Nephron progenitor cell (in vitro differentiated cells): ENCODE data around the gene HDAC4.

Experiments used
- DNase-seq: peaks from one replicate; pipeline ENCODE4 v3.0.0; 2021
- H3K27ac Mint-ChIP-seq: 2 replicates; pipeline ENCODE4 v1.8.0; 2021; ENCODE audit warnings: mild to moderate bottlenecking, moderate library complexity, mixed read lengths
- H3K27me3 Mint-ChIP-seq: 2 replicates; pipeline ENCODE4 v1.8.0; 2021; ENCODE audit warnings: mild to moderate bottlenecking, low read depth, mixed read lengths; ENCODE audit not compliant: poor library complexity
- H3K36me3 Mint-ChIP-seq: 2 replicates; pipeline ENCODE4 v1.8.0; 2021; ENCODE audit warnings: low read depth, mixed read lengths
- H3K4me1 Mint-ChIP-seq: 2 replicates; pipeline ENCODE4 v1.8.0; 2021; ENCODE audit warnings: mixed read lengths
- H3K4me3 Mint-ChIP-seq: 2 replicates; pipeline ENCODE4 v1.8.0; 2021; ENCODE audit warnings: mild to moderate bottlenecking, moderate library complexity, mixed read lengths
- H3K9me3 Mint-ChIP-seq: 2 replicates; pipeline ENCODE4 v1.8.0; 2021; ENCODE audit warnings: mild to moderate bottlenecking, moderate library complexity, mixed read lengths
- CTCF ChIP-seq: fragments of 200-600 bp; sonication (generic); IDR thresholded peaks from 2 replicates; pipeline ENCODE4 v1.5.0; 2021; ENCODE audit warnings: antibody characterized with exemption

Gene HDAC4

GRCh38 chr2:239302083-239302807 is 98.6 kb downstream of the HDAC4 start:
- Mint-ChIP-seq H3K4me3 (no peak overlapping the region), H3K4me1 (peaks cover 64% of the 10 kb centered on the region), H3K27ac (no peak overlapping the region), H3K9me3 (no peaks in the 10 kb centered on the region), H3K36me3 (no peaks in the 10 kb centered on the region), H3K27me3 (peaks cover 6% of the 10 kb centered on the region)
- no peak for DNase-seq
- no peak for TF ChIP-seq CTCF

GRCh38 chr2:239300871-239301735 is 99.7 kb downstream of the HDAC4 start:
- Mint-ChIP-seq H3K4me3 (no peak overlapping the region), H3K27me3 (peaks cover 6% of the 10 kb centered on the region), H3K9me3 (no peaks in the 10 kb centered on the region), H3K4me1 (peaks cover 69% of the 10 kb centered on the region), H3K36me3 (no peaks in the 10 kb centered on the region), H3K27ac (peak overlapping the region; percentile 96)
- no peak for DNase-seq
- no peak for TF ChIP-seq CTCF

- peaks cover 6% of the 10 kb centered on the region for H3K27me3 Mint-ChIP-seq
- peaks cover 70% of the 10 kb centered on the region for H3K4me1 Mint-ChIP-seq
- DNase-seq, result no peak
- H3K9me3 Mint-ChIP-seq, result no peaks in the 10 kb centered on the region
- no peaks in the 10 kb centered on the region for H3K36me3 Mint-ChIP-seq
- no peak overlapping the region for H3K27ac Mint-ChIP-seq
- no peak overlapping the region for H3K4me3 Mint-ChIP-seq
- TF ChIP-seq CTCF, result no peak
Measured at GRCh38 chr2:239300242-239300641, 100.6 kb downstream of the HDAC4 start.

GRCh38 chr2:239299218-239299939 is 101.4 kb downstream of the HDAC4 start:
- Mint-ChIP-seq H3K4me3 (no peak overlapping the region), H3K4me1 (peaks cover 65% of the 10 kb centered on the region), H3K36me3 (no peaks in the 10 kb centered on the region), H3K27me3 (peaks cover 6% of the 10 kb centered on the region), H3K9me3 (no peaks in the 10 kb centered on the region), H3K27ac (peak overlapping the region; percentile 84)
- TF ChIP-seq CTCF, result no peak
- no peak for DNase-seq

DNA sequence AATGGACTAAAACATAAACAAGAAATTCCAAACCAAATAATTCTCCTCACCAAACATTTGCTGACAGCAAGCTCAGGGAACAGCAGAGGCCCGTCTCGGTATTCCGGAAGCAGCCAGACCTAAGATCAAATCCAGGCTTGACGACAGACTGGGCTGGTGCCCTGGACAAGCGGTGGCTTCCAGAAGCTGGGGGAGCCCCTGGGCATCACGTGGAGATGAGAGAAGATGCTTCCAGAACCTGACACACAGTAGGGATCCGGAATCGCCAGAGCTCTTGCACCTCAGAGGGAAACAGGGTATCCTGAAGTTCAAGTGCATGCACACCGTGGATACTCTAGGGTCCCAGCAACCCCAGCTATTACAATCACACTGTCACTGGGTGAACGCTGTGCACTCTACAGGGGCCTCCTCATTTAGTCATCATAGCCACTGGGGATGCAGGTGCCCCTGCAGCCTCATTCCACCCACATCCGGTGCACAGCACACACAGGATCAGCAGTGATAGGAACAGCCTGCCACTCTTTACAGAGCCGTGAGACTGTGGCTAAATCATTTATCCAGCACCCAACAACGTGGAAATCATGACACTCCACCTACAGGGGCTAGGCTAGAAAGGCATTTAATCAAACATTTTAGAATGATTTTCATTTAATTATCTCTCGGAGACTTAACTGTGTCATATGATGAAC is 102.6 kb downstream of the HDAC4 start:
- Mint-ChIP-seq H3K4me3 (no peak overlapping the region), H3K27me3 (peaks cover 10% of the 10 kb centered on the region), H3K27ac (peak overlapping the region; percentile 19), H3K4me1 (peaks cover 65% of the 10 kb centered on the region), H3K36me3 (no peaks in the 10 kb centered on the region), H3K9me3 (no peaks in the 10 kb centered on the region)
- TF ChIP-seq CTCF, result no peak
- DNase-seq, result no peak
